Endodermal cell (in vitro differentiated cells): Measurements from ENCODE around the gene VIPR2. TPM values are rescaled to one million over a fixed set of nuclear protein-coding genes. Genes with fewer than 3 reads are reported as not detected.

Experiments used
- DNase-seq: peaks from one replicate; pipeline ENCODE4 v3.0.0-alpha.2; 2017
- H3K27ac ChIP-seq: 2 replicates; pipeline ENCODE4 v1.5.1; 2013; ENCODE audit warnings: mild to moderate bottlenecking, low read depth, low read length, moderate library complexity
- H3K27me3 ChIP-seq: 2 replicates; pipeline ENCODE4 v1.6.1; 2013; ENCODE audit warnings: mild to moderate bottlenecking, low read length, moderate library complexity; ENCODE audit not compliant: insufficient read depth, control insufficient read depth, poor library complexity, severe bottlenecking
- H3K36me3 ChIP-seq: 2 replicates; pipeline ENCODE4 v1.7.0; 2013; ENCODE audit warnings: mild to moderate bottlenecking, low read length, moderate library complexity; ENCODE audit not compliant: control insufficient read depth, insufficient read depth
- H3K4me1 ChIP-seq: one replicate; pipeline ENCODE4 v1.7.0; 2013; ENCODE audit warnings: low read length; ENCODE audit not compliant: control insufficient read depth, insufficient read depth
- H3K4me3 ChIP-seq: 2 replicates; pipeline ENCODE4 v1.5.1; 2013; ENCODE audit warnings: mild to moderate bottlenecking, low read length, moderate library complexity
- H3K9ac ChIP-seq: 2 replicates; pipeline ENCODE4 v1.6.1; 2013; ENCODE audit warnings: mild to moderate bottlenecking, low read length, moderate library complexity; ENCODE audit not compliant: poor library complexity, severe bottlenecking; ENCODE audit errors: extremely low read depth
- H3K9me3 ChIP-seq: 2 replicates; pipeline ENCODE4 v1.6.1; 2013; ENCODE audit warnings: mild to moderate bottlenecking, low read length, moderate library complexity; ENCODE audit not compliant: control insufficient read depth
- H3K27ac Mint-ChIP-seq: 2 replicates; pipeline ENCODE4 v1.8.0; 2020; ENCODE audit warnings: mixed read lengths
- H3K27me3 Mint-ChIP-seq: 2 replicates; pipeline ENCODE4 v1.8.0; 2021; ENCODE audit warnings: mild to moderate bottlenecking, mixed read lengths; ENCODE audit not compliant: insufficient read depth
- H3K36me3 Mint-ChIP-seq: 2 replicates; pipeline ENCODE4 v1.8.0; 2020; ENCODE audit warnings: low read depth, mixed read lengths
- H3K4me1 Mint-ChIP-seq: 2 replicates; pipeline ENCODE4 v1.8.0; 2020; ENCODE audit warnings: mixed read lengths
- H3K4me3 Mint-ChIP-seq: 2 replicates; pipeline ENCODE4 v1.8.0; 2020; ENCODE audit warnings: mild to moderate bottlenecking, moderate library complexity, mixed read lengths
- H3K9me3 Mint-ChIP-seq: 2 replicates; pipeline ENCODE4 v1.8.0; 2020; ENCODE audit warnings: mild to moderate bottlenecking, mixed read lengths
- CTCF ChIP-seq: fragments of 200-600 bp; sonication (generic); conservative IDR thresholded peaks from 2 replicates; pipeline ENCODE4 v1.5.0; 2021; ENCODE audit warnings: antibody characterized with exemption, mild to moderate bottlenecking
- WGBS, 2 experiments: methylation state at CpG; one replicate each; pipeline versions ENCODE4 v1.1.5 to v1.1.7; 2013; ENCODE audit warnings: missing lambda C conversion rate in 2 of 2, mixed read lengths in 1 of 2; ENCODE audit not compliant: insufficient coverage in 1 of 2, insufficient read length in 1 of 2; 5-methylcytosine and 5-hydroxymethylcytosine counted together
- total RNA-seq, 2 donors: library from RNA; stranded (reverse); fragmentation: NEBNext Ultra II Directional in 1 of 2; extraction: Animal tissue kit (Norgen Biotek cat#: 25700) in 1 of 2; gene quantifications; 2 replicates in 1 of 2; 3 replicates in 1 of 2; pipeline ENCODE4 v1.2.1, GENCODE V29; 2021

Gene VIPR2
- total RNA-seq, 2 donors from 2014 or later = 0.64 to 1.8 TPM

GRCh38 chr7:159119851-159120539, 24.7 kb downstream of the VIPR2 start:
- DNase-seq = peak; percentile 22
- Histone ChIP-seq H3K4me3 (no peak overlapping the region), H3K36me3 (no peaks in the 10 kb centered on the region), H3K27me3 (no peaks in the 10 kb centered on the region), H3K27ac (no peak overlapping the region), H3K4me1 (no peaks in the 10 kb centered on the region), H3K9ac (no peak overlapping the region), H3K9me3 (no peaks in the 10 kb centered on the region)
- no peaks in the 10 kb centered on the region for H3K27me3 Mint-ChIP-seq
- no peak for TF ChIP-seq CTCF
- H3K4me1 Mint-ChIP-seq = peaks cover 12% of the 10 kb centered on the region
- no peak overlapping the region for H3K27ac Mint-ChIP-seq
- 80 to 100% methylated on average over 1 to 11 of the region's 11 CpGs for WGBS, 2 experiments
- H3K9me3 Mint-ChIP-seq = no peaks in the 10 kb centered on the region
- no peak overlapping the region for H3K4me3 Mint-ChIP-seq
- no peaks in the 10 kb centered on the region for H3K36me3 Mint-ChIP-seq

- Histone ChIP-seq H3K27ac (no peak overlapping the region), H3K4me1 (no peaks in the 10 kb centered on the region), H3K4me3 (no peak overlapping the region), H3K36me3 (no peaks in the 10 kb centered on the region), H3K9ac (no peak overlapping the region), H3K9me3 (no peaks in the 10 kb centered on the region), H3K27me3 (no peaks in the 10 kb centered on the region)
- no peaks in the 10 kb centered on the region for H3K9me3 Mint-ChIP-seq
- DNase-seq = peak; percentile 29
- 91 to 92% methylated on average over 15 to 19 of the region's 19 CpGs for WGBS, 2 experiments
- TF ChIP-seq CTCF = no peak
- no peaks in the 10 kb centered on the region for H3K36me3 Mint-ChIP-seq
- H3K27ac Mint-ChIP-seq = no peak overlapping the region
- H3K4me3 Mint-ChIP-seq = no peak overlapping the region
- peaks cover 20% of the 10 kb centered on the region for H3K4me1 Mint-ChIP-seq
- no peaks in the 10 kb centered on the region for H3K27me3 Mint-ChIP-seq
These were observed 25.5 kb downstream of the VIPR2 start for GRCh38 chr7:159119026-159119741.

- 81 to 100% methylated on average over 1 to 10 of the region's 10 CpGs for WGBS, 2 experiments
- H3K4me1 Mint-ChIP-seq = peaks cover 25% of the 10 kb centered on the region
- DNase-seq = peak; percentile 34
These were observed 26.0 kb downstream of the VIPR2 start for GRCh38 chr7:159118623-159119022.

More at GRCh38 chr7:159118623-159119022, 26.0 kb downstream of the VIPR2 start:
- Histone ChIP-seq H3K9me3 (no peaks in the 10 kb centered on the region), H3K36me3 (no peaks in the 10 kb centered on the region), H3K9ac (no peak overlapping the region), H3K27ac (no peak overlapping the region), H3K4me3 (no peak overlapping the region), H3K27me3 (no peaks in the 10 kb centered on the region), H3K4me1 (no peaks in the 10 kb centered on the region)
- no peak for TF ChIP-seq CTCF
- H3K36me3 Mint-ChIP-seq = no peaks in the 10 kb centered on the region
- H3K4me3 Mint-ChIP-seq = no peak overlapping the region
- no peaks in the 10 kb centered on the region for H3K9me3 Mint-ChIP-seq
- no peaks in the 10 kb centered on the region for H3K27me3 Mint-ChIP-seq
- no peak overlapping the region for H3K27ac Mint-ChIP-seq
